Peyer's patch (tissue), 4 donors: ENCODE measurements around the gene ITPR1. TPM values are rescaled to one million over a fixed set of nuclear protein-coding genes. Genes with fewer than 3 reads are reported as not detected.

Source experiments
- DNase-seq, 3 donors: peaks; one replicate each; pipeline ENCODE4 v3.0.0-alpha.2; 2017 to 2019
- H3K27ac ChIP-seq, 4 donors: fragments of 200-600 bp; sonication (generic); one replicate each; pipeline ENCODE4 v1.5.1; 2016 to 2019
- H3K27me3 ChIP-seq, 2 donors: fragments of 200-600 bp; sonication (generic); one replicate each; pipeline ENCODE4 v1.5.1; 2019
- H3K36me3 ChIP-seq, 3 donors: fragments of 200-600 bp; sonication (generic); one replicate each; pipeline ENCODE4 v1.5.1; 2016 to 2019
- H3K4me1 ChIP-seq, 4 donors: fragments of 200-600 bp; sonication (generic); one replicate each; pipeline ENCODE4 v1.5.1; 2016 to 2019
- H3K4me3 ChIP-seq, 4 donors: fragments of 200-600 bp; sonication (generic); 1 replicate in 3 of 4; 2 replicates in 1 of 4; pipeline ENCODE4 v1.5.1; 2016 to 2019; ENCODE audit warnings: mild to moderate bottlenecking in 1 of 4
- H3K9me3 ChIP-seq, 4 donors: fragments of 200-600 bp; sonication (generic); one replicate each; pipeline ENCODE4 v1.5.1; 2016 to 2019; ENCODE audit warnings: mild to moderate bottlenecking in 1 of 4
- CTCF ChIP-seq, 6 experiments: fragments of 450-650 bp in 4 of 6; fragments of 200-600 bp in 2 of 6; sonication (generic) in 1 of 6; IDR thresholded peaks; one replicate each; pipeline ENCODE4 v1.5.1; 2017 to 2019; ENCODE audit warnings: antibody characterized with exemption in 6 of 6, mild to moderate bottlenecking in 3 of 6, moderate library complexity in 1 of 6
- POLR2A ChIP-seq, 2 donors: fragments of 450-650 bp; IDR thresholded peaks; one replicate each; pipeline ENCODE4 v1.5.1; 2017; ENCODE audit warnings: antibody characterized with exemption in 2 of 2, mild to moderate bottlenecking in 2 of 2, moderate library complexity in 2 of 2
- total RNA-seq, 4 donors: library from RNA; depleted of rRNA; stranded (reverse); fragments of >200 nt; gene quantifications; one replicate each; pipeline ENCODE4 v1.1.0, GENCODE V29; 2016

The ITPR1 gene
- total RNA-seq, 4 donors from 2014 or later: 13.3 to 142 (median 22.7) TPM

- no peaks in the 10 kb centered on the region for H3K9me3 ChIP-seq
- H3K36me3 ChIP-seq: no peaks in the 10 kb centered on the region
- TF ChIP-seq POLR2A (IDR thresholded peaks at IDR 0.05) (no peak), CTCF (IDR thresholded peaks at IDR 0.05) (peak in 1 of 6 experiments; percentile 1)
- H3K4me3 ChIP-seq: no peak overlapping the region
- peak in 1 of 3 donors; percentile 66 for DNase-seq
- H3K27me3 ChIP-seq: no peaks in the 10 kb centered on the region
- H3K27ac ChIP-seq: peak overlapping the region in 3 of 4 donors; percentile 23 to 85 (median 81)
- peaks cover 0 to 49% (median 5%) of the 10 kb centered on the region in 4 donors for H3K4me1 ChIP-seq
Observed at GRCh38 chr3:4774531-4774930, 281.4 kb downstream of the ITPR1 start.

- no peak for DNase-seq
- no peak for TF ChIP-seq CTCF (IDR thresholded peaks at IDR 0.05)
- TF ChIP-seq POLR2A (IDR thresholded peaks at IDR 0.05): no peak
- Histone ChIP-seq H3K9me3 (no peaks in the 10 kb centered on the region), H3K27ac (peak overlapping the region in 3 of 4 donors; percentile 0 to 26 (median 21)), H3K4me3 (no peak overlapping the region), H3K27me3 (no peaks in the 10 kb centered on the region), H3K4me1 (peaks cover 0 to 44% (median 2%) of the 10 kb centered on the region in 4 donors), H3K36me3 (no peaks in the 10 kb centered on the region)
Observed at GRCh38 chr3:4776399-4776979, 283.3 kb downstream of the ITPR1 start.

GRCh38 chr3:4776980-4777581, 283.9 kb downstream of the ITPR1 start:
- peak in 1 of 2 donors; percentile 36 for TF ChIP-seq POLR2A (IDR thresholded peaks at IDR 0.05)
- TF ChIP-seq CTCF (IDR thresholded peaks at IDR 0.05): peak in 1 of 6 experiments; percentile 14
- Histone ChIP-seq H3K27ac (peak overlapping the region in 2 of 4 donors; percentile 21 to 26), H3K9me3 (no peaks in the 10 kb centered on the region), H3K4me1 (peaks cover 0 to 38% (median 2%) of the 10 kb centered on the region in 4 donors), H3K36me3 (no peaks in the 10 kb centered on the region), H3K27me3 (no peaks in the 10 kb centered on the region), H3K4me3 (no peak overlapping the region)
- DNase-seq: peak in 1 of 3 donors; percentile 66

GRCh38 chr3:4778119-4778518, 285.0 kb downstream of the ITPR1 start:
- H3K27me3 ChIP-seq: no peaks in the 10 kb centered on the region
- no peaks in the 10 kb centered on the region for H3K36me3 ChIP-seq
- H3K4me1 ChIP-seq: peaks cover 0 to 27% (median 0%) of the 10 kb centered on the region in 4 donors
- TF ChIP-seq POLR2A (IDR thresholded peaks at IDR 0.05) (no peak), CTCF (IDR thresholded peaks at IDR 0.05) (no peak)
- H3K9me3 ChIP-seq: no peaks in the 10 kb centered on the region
- DNase-seq: no peak
- no peak overlapping the region for H3K4me3 ChIP-seq
- H3K27ac ChIP-seq: no peak overlapping the region

- H3K9me3 ChIP-seq: no peaks in the 10 kb centered on the region
- no peaks in the 10 kb centered on the region for H3K27me3 ChIP-seq
- H3K4me1 ChIP-seq: peaks cover 0 to 23% (median 0%) of the 10 kb centered on the region in 4 donors
- H3K36me3 ChIP-seq: peaks cover 0 to 6% (median 0%) of the 10 kb centered on the region in 3 donors
- no peak overlapping the region for H3K27ac ChIP-seq
- no peak overlapping the region for H3K4me3 ChIP-seq
- no peak for DNase-seq
- TF ChIP-seq CTCF (IDR thresholded peaks at IDR 0.05) (no peak), POLR2A (IDR thresholded peaks at IDR 0.05) (no peak)
Observed at GRCh38 chr3:4778740-4779139, 285.6 kb downstream of the ITPR1 start.
